HTR-8/SVneo (cell line): Measurements from ENCODE around the gene SH3RF3.

ENCODE experiments used
- DNase-seq: peaks from one replicate; pipeline ENCODE4 v3.0.0; 2011; ENCODE audit warnings: low spot score, mixed read lengths; ENCODE audit not compliant: insufficient read length
- FAIRE-seq: peaks from 2 replicates; lab custom pipeline; 2011; peaks lifted over from hg19 to GRCh38; lab: Jason Lieb, UNC

Gene SH3RF3

GRCh38 chr2:109415581-109416013, 286.6 kb downstream of the SH3RF3 start:
- FAIRE-seq (no peak), DNase-seq (no peak)

- DNase-seq (no peak), FAIRE-seq (peak; percentile 36)
These were observed 288.8 kb downstream of the SH3RF3 start for GRCh38 chr2:109417701-109418335.

- DNase-seq (no peak), FAIRE-seq (no peak)
These were observed 289.7 kb downstream of the SH3RF3 start for GRCh38 chr2:109418716-109419115.

GRCh38 chr2:109419171-109419756, 290.3 kb downstream of the SH3RF3 start:
- FAIRE-seq, result no peak
- DNase-seq, result no peak

- FAIRE-seq, result peak; percentile 20
- peak; percentile 29 for DNase-seq
These were observed 291.0 kb downstream of the SH3RF3 start for GRCh38 chr2:109419960-109420370.

GRCh38 chr2:109421101-109421500, 292.1 kb downstream of the SH3RF3 start:
- no peak for DNase-seq
- no peak for FAIRE-seq

GRCh38 chr2:109421642-109422041, 292.6 kb downstream of the SH3RF3 start:
- FAIRE-seq (peak; percentile 75), DNase-seq (no peak)

- FAIRE-seq (no peak), DNase-seq (no peak)
These were observed 293.2 kb downstream of the SH3RF3 start for GRCh38 chr2:109422071-109422757.

GRCh38 chr2:109422758-109423500, 293.9 kb downstream of the SH3RF3 start:
- DNase-seq (no peak), FAIRE-seq (no peak)

GRCh38 chr2:109423556-109424359, 294.8 kb downstream of the SH3RF3 start:
- FAIRE-seq, result no peak
- DNase-seq, result no peak

GRCh38 chr2:109425411-109425810, 296.4 kb downstream of the SH3RF3 start:
- no peak for DNase-seq
- no peak for FAIRE-seq

- DNase-seq, result no peak
- FAIRE-seq, result no peak
These were observed 298.7 kb downstream of the SH3RF3 start for GRCh38 chr2:109427661-109428091.

GRCh38 chr2:109428281-109428680, 299.3 kb downstream of the SH3RF3 start:
- DNase-seq (no peak), FAIRE-seq (no peak)

GRCh38 chr2:109428841-109429566, 300.0 kb downstream of the SH3RF3 start:
- no peak for FAIRE-seq
- DNase-seq, result no peak

- DNase-seq (no peak), FAIRE-seq (no peak)
These were observed 300.7 kb downstream of the SH3RF3 start for GRCh38 chr2:109429567-109430328.

GRCh38 chr2:109430329-109430636, 301.3 kb downstream of the SH3RF3 start:
- FAIRE-seq, result no peak

GRCh38 chr2:109432421-109432820, 303.4 kb downstream of the SH3RF3 start:
- no peak for FAIRE-seq
- no peak for DNase-seq

More at GRCh38 chr2:109430329-109430636, 301.3 kb downstream of the SH3RF3 start:
- DNase-seq, result no peak

GRCh38 chr2:109433486-109433885, 304.5 kb downstream of the SH3RF3 start:
- DNase-seq (no peak), FAIRE-seq (no peak)

- DNase-seq (no peak), FAIRE-seq (no peak)
These were observed 304.9 kb downstream of the SH3RF3 start for GRCh38 chr2:109433926-109434325.
